COR-L47 (cell line): ENCODE data around the gene SPRTN.

Experiments used
- DNase-seq: peaks from one replicate; lab custom pipeline; 2025; lab: John Stamatoyannopoulos, UW

The SPRTN gene

DNA sequence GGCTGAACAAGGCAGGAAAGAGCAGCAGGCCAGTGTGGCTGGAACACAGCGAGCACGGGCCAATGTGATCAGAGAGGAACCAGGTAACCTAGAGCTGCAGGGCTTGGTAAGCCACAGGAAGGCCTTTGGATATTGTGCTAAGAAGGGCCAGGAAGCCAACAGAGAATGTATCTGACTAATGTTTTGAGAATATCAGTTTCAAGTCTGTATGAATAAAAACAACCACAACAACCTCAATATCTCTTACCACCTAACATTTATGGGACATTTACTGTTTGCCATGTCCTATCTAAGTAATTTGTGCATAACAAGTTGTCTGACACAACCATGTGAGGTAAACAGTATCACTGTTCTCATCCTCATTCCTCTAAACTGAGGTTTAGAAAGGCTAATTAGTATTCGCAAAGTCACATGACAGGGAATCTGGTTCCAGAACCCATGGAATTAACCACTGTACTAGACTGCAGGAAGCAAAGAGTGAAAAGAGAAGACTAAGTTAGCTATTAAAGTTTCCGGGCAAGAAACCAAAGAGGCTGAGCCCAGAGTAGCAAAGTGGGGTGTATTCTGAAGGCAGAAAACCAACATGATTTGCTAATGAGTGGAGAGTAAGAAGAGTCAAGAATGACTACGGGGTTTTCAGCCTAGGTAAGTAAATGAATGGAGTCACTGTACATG lies 38.9 kb downstream of the SPRTN start:
- no peak for DNase-seq

DNA sequence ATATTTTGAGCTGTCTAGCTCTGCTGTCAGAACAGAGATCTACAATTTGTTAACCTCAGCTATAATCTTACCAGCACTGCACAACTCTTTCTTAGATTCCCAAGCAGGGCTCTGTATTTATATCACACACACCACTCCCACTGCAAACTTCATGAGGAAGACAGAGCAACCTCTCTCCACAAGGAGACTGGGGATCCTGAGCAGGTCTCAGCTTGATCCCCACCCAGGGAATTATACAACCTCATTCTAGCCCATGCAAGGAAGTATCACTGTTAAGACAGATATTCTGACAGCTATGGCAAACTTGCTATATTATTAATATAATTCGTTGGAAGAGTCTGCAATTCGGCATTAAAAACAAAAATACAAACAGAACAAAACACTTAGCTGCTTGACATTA lies 43.6 kb downstream of the SPRTN start:
- DNase-seq, result no peak

DNA sequence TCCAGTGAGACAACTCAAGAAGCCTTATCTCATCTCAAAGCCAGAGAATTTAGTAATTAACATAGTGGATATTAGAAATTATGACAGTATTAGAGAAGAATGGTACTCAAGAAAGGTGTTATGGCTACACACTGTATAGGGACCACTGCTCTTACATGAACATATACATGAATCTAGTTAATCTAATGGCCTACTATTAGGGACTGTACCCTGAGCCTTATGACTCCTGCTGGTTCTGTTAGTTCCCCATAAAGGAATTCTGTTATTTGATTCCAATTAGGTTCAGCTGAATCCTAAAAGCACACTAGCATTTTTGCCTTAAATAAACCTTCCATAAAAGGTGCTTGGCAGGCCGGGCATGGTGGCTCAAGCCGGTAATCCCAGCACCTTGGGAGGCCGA lies 44.3 kb downstream of the SPRTN start:
- DNase-seq, result no peak

DNA sequence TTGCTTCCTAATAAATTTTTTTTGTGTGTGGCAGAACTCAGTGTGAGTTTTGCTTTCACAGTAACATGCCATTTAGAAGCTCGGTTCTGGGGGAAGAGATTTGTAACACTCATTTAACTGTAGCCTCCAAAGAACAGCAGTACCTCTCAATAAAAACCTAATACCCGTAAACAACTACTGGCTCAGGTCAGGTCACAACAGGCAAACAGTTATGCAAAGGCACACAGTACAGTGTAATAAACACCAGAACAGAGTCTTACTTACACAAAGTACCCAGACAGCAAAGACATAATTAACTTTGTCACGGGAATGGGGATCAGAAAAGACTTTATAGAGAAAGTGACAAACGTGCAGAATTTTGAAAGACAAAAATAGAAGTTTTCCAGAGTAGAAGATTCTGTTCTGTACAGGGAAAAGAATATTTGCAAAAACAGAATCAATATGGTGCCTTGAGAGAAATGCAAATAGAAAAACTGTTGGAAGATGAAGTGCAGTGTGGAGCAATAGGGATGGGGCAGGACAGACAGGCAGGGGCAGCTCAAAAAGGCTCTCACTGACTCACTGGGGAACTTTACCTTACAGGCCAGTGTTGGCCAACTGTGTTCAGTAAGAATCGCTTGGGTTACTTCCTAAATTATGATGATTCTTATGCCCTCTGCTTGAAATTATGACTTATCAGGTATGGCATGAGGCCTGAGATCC lies 45.2 kb downstream of the SPRTN start:
- DNase-seq, result no peak

DNA sequence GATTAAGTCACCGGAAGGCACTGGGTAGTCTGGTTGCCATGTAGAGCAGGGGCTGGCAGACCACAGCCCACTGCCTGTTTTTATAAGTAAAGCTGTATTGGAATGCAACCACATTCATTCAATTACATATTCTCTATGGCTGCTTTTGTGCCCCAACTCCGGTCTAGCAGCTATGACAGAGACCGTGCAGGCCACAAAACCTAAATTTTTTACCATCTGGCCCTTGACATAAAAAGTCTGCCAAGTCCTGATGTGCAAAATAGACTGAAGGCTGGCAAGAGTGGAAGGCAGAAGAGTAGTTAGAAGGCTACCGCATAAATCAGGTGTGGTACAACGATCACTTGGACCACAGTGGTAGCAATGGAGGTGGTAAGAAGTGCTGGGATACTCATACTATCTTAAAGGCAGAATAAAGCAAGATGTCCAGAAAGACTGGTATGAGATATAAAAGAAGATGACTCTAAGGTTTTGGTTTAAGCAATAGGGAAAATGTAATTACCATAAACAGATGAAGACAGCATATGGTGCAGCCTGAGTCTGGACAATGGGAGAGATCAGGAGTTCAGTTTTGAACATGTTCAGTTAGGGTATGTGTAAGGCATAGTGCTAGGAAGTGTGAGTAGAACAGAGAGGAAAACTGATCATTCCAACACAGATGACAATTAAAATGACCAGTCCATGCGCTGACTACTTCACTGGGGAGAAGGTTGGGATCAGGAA lies 46.8 kb downstream of the SPRTN start:
- DNase-seq, result no peak

DNA sequence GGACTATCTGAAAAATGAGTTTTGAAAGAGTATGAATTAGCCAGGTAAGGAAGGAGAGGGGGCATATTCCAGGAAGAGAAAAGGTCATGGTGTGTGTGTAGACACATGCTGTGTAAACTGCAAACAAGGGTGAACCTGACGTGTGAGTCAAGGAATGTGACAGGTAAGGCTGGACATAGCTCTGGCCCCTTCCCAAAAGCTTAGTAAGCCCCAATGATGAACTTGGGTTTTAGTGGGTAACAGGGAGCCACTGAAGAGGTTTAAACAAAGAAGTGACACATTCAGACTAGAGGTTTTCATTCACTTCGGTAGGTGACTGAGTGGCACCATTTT lies 47.3 kb downstream of the SPRTN start:
- DNase-seq, result no peak

DNA sequence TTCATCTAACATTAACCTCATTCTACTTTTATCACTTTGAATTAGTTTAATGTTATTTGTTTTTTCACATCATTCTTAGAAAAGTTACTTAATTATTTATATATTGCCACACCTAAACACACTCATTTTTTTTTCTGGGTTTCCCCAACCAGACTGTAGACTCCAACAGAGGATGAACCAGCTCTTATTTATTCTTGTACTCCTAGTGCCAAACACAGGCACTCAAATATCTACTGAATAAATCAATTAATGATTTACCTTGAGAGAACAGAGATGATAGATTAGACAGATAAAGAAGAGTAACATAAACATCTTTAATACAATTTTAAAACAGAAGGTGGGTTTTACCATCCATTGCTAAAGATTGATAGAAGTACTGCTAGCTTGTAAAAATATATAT lies 48.4 kb downstream of the SPRTN start:
- DNase-seq, result no peak

DNA sequence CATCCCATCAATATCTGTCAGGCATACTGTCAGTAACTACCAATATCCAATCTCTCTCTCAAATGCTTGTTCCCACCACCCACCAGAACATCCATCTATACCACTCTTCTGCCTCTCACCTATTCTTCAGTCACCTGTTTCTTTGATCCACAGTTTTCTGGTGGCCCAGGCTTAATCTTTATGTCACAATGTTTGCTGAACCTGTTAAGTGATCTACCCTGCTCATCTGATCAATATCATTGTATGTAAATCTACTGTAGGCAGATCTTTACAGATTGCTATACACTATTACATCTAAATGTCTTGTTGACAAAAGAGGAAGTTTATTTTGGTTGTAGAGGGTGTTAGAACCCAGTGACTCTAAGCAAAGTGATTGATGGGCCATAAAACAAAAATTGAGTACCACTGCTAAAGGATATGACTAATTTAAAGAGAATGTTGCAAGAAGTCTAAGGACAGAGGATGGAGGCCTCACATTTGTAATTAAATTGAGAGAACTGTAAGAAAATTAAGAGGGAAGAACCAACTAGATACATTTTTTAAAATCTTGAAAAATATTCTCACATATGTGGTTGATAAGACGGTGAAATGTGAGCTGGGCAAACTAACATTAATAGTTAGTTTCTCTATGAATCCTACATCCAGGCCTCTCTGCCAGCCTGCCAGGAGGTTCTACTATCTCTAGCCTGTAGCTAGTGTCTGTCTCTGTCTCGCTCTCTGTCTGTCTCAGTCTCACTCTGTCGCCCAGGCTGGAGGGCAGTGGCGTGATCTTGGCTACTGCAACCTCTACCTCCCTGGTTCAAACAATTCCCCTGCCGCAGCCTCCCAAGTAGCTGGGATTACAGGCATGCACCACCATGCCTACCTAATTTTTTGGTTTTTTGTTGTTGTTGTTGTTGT lies 49.9 kb downstream of the SPRTN start:
- no peak for DNase-seq

DNA sequence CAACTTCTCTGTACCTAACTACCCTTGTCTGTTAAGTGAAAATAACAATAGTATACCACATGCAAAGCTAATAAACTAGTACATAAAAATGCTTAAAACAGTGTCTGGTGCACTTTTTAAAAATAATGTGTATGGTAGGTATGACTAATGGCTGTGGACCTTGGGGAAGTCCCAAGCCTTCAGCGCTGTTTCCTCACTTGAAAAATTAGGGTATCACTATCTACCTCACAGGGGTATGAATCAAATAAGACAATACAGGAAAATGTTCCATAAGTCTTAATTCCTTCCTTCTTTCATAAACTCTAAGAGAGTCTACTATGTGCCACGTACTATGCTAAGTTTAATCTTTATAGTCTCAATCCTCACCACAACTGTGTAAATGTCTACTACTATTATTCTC lies 52.0 kb downstream of the SPRTN start:
- no peak for DNase-seq

DNA sequence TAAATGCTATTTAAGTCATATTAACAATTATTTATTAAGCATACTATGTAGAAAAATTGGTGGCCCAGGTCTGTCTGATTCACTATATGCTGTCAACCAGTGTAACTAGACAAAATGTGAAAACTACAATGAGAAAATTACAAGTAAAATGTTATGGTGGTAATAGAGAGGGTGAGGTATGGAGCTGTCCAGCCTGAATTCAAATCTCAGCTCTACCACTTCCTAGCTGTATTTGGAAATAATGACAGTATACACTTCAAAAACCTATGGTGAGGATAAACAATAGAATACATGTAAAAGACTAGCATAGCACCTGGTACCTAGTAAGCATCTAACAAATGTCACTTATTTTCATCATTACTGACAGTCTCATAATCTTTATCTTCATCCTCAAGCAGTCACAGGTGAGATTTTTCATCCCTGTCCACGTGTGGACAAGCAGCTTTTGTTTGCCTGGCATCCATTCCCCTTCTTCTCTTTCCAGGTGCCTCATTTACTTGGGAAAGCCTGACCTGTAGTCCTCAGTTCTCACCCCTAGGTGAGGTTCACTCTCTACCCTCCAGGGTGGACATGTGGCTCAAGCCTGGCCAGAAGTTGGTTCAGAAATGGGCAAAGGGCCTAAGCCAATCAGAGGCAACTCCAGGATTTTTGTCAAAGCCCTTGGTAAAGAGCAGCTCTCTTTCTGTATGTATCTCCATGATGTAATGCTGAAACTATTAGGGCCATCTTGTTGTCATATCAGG lies 54.5 kb downstream of the SPRTN start:
- DNase-seq, result no peak

DNA sequence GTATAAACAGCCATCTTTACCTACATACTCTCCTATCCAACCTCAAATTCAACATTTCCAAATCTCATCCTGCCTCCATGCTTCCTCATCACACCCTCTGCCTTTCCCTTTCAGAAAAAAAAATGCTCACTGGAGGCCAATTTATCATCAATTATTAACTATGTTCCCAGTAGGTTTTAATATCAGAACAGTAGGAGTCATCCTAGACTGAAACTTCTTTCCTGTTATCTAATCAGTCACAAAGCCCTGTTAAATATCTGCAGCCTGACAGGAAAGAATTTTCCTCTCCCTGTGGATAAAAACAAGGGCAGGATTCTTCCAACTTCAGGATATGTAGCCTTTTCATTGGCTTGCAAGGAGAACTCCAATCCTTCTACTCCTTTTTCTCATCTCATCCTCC lies 55.6 kb downstream of the SPRTN start:
- DNase-seq, result no peak

DNA sequence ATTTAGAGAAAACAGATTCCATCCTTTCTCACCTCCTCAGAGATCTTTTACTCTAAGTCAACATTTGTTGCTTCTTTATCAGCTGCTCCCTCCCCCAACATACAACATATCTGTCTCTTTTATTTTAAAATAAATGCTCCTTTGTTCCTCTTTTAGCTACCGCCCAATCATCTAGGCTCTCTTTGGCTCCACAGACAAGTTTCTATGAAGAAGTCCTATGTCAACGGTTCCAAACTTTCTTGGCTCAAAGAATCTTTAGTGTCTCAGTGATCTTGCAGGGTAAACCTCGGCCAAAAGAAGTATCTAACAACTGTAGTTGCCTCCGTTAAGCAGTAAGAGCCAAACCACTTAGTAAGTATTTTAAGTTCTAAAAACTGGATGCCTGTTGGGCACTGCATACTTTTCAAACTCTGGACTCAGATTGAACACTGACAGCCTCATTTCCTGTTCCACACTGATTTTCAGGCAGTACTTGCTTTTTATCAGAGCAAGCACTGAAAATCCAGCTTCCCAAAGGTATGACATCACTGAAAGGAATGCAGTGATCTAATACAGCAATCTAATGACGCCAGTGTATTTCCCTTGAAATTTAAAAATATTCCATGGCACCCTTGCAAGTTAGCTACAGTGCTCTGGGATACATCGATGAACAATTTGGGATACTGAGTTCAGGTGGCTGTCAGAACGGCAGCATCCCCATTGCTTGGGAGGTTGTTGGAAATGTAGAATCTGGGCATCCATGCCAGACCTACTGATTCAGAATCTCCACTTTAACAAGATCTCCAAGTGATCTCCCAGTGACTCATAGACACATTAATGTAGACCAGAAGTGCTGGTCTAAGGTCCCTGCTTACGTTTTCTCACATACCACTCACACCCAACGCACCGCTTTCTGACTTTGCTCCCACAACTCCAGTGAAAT lies 57.2 kb downstream of the SPRTN start:
- no peak for DNase-seq

DNA sequence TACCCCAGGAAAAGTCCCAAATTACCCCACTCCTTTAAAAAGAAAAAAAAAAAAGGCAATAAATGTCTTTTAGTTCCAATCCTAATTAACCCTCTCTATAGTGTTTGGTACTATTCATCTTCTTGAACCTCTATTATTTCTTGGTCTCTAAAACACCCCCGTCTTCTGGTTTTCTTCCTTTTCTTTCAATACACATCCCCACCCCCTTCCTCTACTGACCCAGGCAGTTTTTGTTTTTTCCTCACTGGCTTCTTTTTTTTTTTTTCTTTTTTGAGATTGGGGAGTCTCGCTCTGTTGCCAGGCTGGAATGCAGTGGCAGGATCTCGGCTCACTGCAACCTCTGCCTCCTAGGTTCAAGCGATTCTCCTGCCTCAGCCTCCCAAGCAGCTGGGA lies 57.9 kb downstream of the SPRTN start:
- no peak for DNase-seq

DNA sequence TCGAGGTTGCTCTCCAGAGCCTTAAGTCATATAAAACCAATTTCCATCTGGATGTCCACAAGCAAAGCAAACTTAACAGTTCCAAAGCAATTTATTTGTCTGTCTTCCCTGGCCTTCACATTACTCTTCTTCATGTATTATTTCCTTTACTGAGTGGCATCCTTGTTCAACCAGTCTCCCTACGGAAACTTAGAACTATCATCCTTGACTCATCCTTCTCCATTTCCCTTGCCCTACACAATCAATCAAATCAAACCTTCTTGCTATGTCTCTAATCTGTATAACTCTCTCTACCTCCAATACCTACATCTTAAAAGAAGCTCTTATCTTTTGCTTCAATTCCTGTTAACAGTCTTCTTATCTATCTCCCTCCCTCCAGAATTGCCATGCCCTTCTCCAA lies 58.5 kb downstream of the SPRTN start:
- no peak for DNase-seq

DNA sequence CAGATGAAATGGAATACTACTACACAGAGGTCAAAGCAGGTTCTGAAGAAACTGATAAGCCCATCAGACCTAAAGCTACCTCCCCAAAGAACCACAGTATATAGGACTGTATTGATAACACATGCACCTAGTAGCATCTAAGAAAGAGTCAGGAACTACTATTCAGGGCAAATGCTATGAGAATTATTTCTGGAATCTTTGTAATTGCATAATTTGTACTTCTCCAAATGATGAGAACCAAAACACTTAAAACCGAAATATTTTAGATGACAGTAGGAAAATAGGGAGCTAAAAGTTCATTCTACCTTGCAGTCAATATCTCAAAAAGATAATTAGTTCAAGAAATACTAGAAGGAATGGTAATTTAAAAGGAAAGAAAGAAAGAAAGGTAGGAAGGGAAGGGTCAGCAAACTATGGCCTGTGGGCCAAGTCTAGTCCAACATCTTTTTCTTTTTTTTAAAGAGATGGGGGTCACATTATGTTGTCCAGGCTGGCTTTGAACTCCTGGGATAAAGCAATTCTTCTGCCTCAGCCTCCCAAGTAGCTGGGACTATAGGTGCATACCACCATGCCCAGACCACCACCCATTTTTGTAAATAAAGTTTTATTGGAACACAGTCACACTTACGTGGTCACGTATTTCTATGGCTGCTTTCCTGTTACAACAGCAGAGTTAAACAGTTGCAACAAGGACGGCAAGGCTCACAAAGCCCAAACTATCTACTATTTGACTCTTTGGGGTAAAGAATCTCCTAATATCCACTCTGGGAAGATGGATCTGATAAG lies 60.0 kb downstream of the SPRTN start:
- no peak for DNase-seq

DNA sequence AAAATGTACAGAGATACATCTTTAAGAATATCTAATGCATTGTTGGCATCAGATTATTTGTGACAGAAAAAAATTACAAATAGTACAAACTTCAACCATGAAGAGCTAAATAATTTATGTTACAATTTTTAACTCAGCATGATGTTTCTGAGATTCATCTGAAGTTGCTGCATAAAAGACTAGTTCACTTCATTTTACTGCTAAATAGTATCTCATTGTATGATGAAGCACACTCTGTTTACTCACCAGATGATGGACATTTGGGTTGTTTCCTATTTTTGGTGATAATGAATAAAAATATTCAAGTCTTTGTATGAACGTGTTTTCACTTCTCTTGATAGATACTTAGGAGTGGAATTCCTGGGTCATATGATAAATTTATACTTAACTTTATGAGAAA lies 63.4 kb downstream of the SPRTN start:
- DNase-seq, result no peak

DNA sequence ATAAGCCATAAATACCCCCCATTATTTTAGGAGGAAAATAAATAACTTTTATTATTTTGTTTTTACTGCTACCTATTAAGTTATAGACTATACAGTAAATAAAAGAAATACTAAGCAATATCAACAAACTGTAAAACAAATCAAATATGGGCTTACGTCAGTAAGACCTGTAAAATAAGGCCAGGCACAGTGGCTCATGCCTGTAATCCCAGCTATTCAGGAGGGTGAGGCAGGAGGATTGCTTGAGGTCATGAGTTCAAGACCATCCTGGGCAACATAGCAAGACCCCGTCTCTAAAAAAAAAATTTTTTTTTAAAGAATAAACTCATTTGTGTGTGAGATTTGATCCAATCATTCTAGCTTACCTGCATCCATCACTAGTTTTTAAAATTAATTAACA lies 66.2 kb downstream of the SPRTN start:
- DNase-seq, result no peak
